Renal pelvis (tissue), 4 donors: Measurements from ENCODE around the gene BRD4. TPM values are rescaled to one million over a fixed set of nuclear protein-coding genes. Genes with fewer than 3 reads are reported as not detected.

Source experiments
- DNase-seq: peaks from one replicate; pipeline ENCODE4 v3.0.0-alpha.2; 2013
- polyA plus RNA-seq, 3 donors: library from polyadenylated mRNA; unstranded; fragments of 120-200 nt; gene quantifications; one replicate each; pipeline ENCODE4 v1.2.1, GENCODE V29; 2013; ENCODE audit not compliant: insufficient read length in 3 of 3

The BRD4 gene
- polyA plus RNA-seq, 3 donors, result 51.6 to 59.8 (median 58.6) TPM

- DNase-seq, result no peak
Measured at GRCh38 chr19:15292140-15292539, 40.2 kb downstream of the BRD4 start.

GRCh38 chr19:15291548-15292021, 40.8 kb downstream of the BRD4 start:
- DNase-seq, result no peak

DNA sequence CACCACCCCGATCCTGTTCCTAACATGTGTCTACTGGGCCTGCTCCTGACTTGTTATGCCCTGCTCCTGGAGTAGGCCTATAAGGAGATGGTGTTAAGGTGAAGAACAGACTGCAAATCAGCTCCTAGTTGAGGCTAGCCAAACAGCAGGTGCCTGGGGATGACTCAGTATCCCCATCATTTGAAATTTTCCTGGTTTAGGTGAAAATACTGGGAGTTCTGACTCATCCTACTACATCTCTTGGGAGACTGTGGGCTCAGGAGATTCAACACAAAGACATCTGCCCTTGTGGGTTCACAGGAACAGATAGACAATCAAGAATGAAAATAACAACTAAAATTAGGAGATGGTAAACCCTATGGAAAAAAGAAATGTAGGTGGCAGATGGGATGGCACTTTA, 41.2 kb downstream of the BRD4 start:
- DNase-seq, result no peak

DNA sequence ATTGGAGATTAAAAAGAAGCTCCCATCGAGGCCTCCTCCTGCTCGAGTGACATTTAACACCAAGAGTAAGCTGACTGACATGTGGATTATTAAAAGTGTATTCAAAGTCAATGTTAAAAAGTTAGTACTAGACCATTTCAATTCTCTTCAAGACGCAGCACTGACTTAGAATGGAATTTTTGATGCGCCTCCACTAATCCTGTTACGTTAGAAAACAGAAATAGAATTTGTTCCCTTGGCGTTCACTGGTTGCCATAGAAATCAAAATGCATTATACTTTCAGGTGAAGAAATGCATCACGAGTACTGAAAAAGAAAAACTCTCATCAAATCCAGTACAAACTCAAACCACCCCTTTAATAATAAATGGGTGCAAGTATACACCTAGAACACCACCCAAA, 42.2 kb downstream of the BRD4 start:
- no peak for DNase-seq

DNA sequence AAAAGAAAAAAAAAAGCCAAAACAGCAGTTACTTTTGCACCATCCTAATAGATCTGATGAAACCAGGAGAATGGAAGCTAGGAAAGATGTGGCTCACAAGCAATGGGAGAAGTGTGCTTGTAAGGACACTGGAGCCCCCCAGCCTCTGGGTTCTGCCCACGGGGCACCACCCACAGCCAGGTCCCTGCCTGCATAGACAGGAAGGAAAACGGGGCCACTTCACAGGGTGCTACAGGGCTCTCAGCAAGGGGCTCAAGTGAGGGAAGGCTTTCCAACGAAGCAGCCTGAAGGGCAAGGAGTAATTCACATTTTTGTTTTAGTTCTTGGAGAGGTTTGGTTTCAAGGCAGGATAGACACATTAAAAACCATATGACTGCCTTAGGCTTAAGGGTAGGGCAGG, 42.7 kb downstream of the BRD4 start:
- no peak for DNase-seq

DNA sequence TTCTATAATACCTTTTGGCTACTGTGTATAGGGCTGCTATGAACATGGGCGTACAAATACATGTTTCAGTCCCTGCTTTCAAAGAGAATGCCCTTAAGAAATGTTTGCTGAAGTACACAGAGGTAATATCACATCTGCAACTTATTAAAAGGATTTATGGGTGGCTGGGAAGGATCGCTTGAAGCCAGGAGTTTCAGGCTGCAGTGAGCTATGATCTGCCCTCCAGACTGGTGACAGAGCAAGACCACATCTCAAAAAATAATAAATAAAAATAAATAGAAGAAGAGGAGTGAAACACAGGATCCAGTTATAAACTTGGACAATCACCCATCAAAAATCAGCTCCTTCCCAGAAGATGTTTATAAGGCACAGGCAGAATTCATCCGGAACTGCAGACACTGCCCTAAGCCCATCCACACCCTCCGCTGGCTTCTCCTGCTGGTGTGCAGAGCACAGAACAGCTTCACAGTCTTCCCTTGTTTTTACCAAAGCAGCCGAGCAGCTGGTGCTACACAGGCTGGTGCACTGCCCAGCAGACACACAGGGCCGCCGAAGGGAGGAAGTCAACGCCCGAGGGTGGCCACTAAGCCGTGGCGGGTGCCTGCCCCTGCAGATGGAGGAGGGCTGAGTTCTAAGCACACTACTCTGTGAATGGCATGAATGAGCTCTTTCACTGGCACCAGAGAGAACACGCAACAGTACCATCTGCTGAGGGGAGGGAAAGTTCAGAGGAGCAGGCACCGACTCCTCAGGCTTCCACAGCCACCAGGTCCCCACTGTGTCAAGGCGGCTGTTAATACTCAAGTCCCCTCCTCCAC, 44.0 kb downstream of the BRD4 start:
- peak; percentile 49 for DNase-seq

- no peak for DNase-seq
Measured at GRCh38 chr19:15287496-15287895, 44.8 kb downstream of the BRD4 start.

GRCh38 chr19:15286688-15287365, 45.5 kb downstream of the BRD4 start:
- no peak for DNase-seq

GRCh38 chr19:15285896-15286591, 46.3 kb downstream of the BRD4 start:
- no peak for DNase-seq

DNA sequence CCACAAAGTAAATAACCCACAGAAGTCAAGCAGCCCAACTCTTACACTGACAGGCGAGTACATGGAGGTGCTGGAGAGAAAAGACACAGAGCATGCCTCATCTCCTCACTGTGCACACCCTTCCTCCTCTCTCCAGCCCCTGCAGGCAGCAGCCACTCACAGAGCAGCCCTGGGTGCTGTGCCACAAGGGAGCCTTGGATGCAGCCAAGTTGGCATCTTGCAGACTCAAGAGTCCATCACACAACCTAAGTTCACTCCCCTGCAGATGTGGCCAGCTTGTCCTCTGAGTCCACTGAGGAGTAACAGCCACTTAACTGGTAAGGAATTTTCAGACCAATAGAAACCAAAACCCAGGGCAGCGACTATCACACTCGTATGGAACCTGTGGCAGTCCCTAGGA, 47.4 kb downstream of the BRD4 start:
- DNase-seq, result no peak

GRCh38 chr19:15284091-15284490, 48.2 kb downstream of the BRD4 start:
- DNase-seq, result no peak

DNA sequence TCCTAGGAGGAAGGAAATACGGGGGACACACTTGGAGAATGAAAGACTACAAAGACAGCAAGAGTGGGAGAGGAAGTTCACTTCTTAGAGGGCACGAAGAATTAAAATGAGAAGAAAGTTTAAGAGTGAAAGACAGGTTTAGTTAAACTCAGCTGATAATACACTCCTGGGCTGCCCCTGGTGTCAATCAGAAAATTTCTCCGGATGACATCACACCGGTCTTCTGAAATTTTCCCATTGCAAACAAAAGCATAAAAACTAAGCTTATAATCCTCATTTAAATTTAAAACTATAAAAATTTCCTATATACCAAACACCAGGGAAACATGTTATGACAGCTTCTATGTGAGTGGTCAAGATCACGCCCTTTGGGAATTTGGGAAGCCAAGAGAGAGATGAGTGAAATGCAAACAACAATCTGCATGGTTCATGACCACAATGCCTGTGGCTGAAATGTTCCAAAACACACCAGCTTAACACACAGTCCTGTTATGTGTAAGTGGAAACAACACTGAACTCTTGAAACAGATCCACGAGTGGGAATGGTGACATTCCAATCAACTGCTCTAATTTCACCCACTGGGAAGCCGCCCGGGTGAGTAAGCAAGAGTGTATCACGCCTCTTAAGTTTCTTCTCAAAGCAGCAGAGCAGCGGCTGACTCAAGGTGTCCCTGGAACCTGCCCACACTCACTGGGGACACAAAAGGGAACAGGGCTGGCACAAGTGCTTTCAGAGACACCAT, 49.0 kb downstream of the BRD4 start:
- no peak for DNase-seq

- no peak for DNase-seq
Measured at GRCh38 chr19:15282311-15282705, 50.0 kb downstream of the BRD4 start.

- no peak for DNase-seq
Measured at GRCh38 chr19:15280915-15281683, 51.2 kb downstream of the BRD4 start.

- DNase-seq, result no peak
Measured at GRCh38 chr19:15280048-15280725, 52.2 kb downstream of the BRD4 start.

- DNase-seq, result no peak
Measured at GRCh38 chr19:15279326-15279904, 52.9 kb downstream of the BRD4 start.

DNA sequence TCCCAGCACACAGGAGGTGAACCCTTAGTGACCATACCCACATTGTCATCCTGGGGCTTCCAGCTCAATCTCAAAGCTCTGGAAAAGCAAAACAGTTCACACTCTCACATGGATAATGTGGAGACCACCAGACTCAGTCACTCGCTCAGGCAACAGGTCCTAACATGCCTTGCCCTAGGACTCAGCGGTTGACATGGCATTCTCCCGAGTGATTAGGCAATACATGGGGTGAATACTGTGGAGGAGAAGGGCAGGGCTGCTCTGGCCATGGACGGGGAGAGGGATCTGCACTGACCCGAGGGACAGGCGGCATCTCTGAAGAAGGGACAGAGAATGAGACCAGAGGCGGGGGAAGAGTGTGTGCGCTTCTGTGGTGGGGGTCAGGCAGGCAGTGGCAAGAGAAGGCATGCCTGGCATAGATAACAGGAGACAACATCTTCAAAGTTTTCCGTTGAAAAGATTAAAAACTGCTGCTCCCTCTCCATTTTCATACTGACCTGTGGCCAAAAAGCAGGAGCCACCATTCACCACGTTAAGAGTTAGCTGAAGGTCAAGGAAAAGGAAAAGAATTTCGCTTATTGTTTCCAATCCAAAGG, 55.6 kb downstream of the BRD4 start:
- DNase-seq, result no peak

- no peak for DNase-seq
Measured at GRCh38 chr19:15274477-15274876, 57.9 kb downstream of the BRD4 start.

DNA sequence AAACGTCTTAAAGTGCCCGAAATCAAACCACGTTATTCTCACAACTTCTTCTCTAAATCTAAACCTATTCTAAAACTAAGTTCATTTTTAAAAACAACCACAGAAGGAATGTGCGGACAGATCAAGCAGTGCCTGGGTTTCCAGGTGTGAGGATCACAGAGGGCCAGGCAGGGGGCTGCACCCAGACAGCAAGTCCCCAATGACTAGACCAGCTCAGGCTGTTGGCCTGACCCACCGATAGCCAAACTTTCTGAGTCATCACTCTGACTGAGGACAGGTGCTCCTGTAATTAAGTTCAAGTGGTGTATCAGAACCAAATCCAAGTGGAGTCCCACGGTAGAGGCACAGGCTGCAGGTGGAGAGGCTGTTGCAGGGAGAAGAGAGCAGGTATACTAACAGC, 62.5 kb downstream of the BRD4 start:
- DNase-seq, result no peak

- DNase-seq, result no peak
Measured at GRCh38 chr19:15268928-15269253, 63.4 kb downstream of the BRD4 start.
